BLaER1 treated with 17β-estradiol and CSF1 and Interleukin-3, amounts not matched to agents 10 nM and 100 nM (cell line): Measurements from ENCODE around the gene KCTD19.
A peak's percentile ranks its signal among the peaks of the same experiment; 100 is the strongest.

Experiments used
- H3K27ac ChIP-seq, 11 experiments: shearing (Covaris generic); formaldehyde crosslinking; 2 replicates each; pipeline ENCODE4 v1.8.1; 2022
- H3K27me3 ChIP-seq, 11 experiments: shearing (Covaris generic); formaldehyde crosslinking; 2 replicates each; pipeline ENCODE4 v1.8.1; 2022
- H3K36me3 ChIP-seq, 11 experiments: shearing (Covaris generic); formaldehyde crosslinking; 2 replicates each; pipeline ENCODE4 v1.8.1; 2022
- H3K4me1 ChIP-seq, 10 experiments: shearing (Covaris generic); formaldehyde crosslinking; 2 replicates each; pipeline ENCODE4 v1.8.1; 2022
- H3K4me2 ChIP-seq, 11 experiments: shearing (Covaris generic); formaldehyde crosslinking; 2 replicates each; pipeline ENCODE4 v1.8.1; 2022
- H3K4me3 ChIP-seq, 10 experiments: shearing (Covaris generic); formaldehyde crosslinking; 2 replicates each; pipeline ENCODE4 v1.8.1; 2022
- H3K9ac ChIP-seq, 11 experiments: shearing (Covaris generic); formaldehyde crosslinking; 2 replicates each; pipeline ENCODE4 v1.8.1; 2022
- H3K9me3 ChIP-seq, 11 experiments: shearing (Covaris generic); formaldehyde crosslinking; replicated peaks in 1 of 11; 2 replicates each; pipeline ENCODE4 v1.8.1; 2022
- H4K20me1 ChIP-seq, 11 experiments: shearing (Covaris generic); formaldehyde crosslinking; 2 replicates each; pipeline ENCODE4 v1.8.1; 2022
- Cebpa-rat ChIP-seq, 11 experiments: shearing (Covaris generic); IDR thresholded peaks; 2 replicates each; pipeline ENCODE4 v1.8.1; 2022

Gene KCTD19

GRCh38 chr16:67336116-67336515 lies 9.6 kb upstream of the KCTD19 start:
- Histone ChIP-seq H4K20me1 (no peaks in the 10 kb centered on the region), H3K4me1 (no peaks in the 10 kb centered on the region), H3K27me3 (no peaks in the 10 kb centered on the region), H3K9ac (no peak overlapping the region), H3K36me3 (no peaks in the 10 kb centered on the region), H3K9me3 (peaks cover 15 to 33% (median 28%) of the 10 kb centered on the region in 11 experiments), H3K27ac (no peak overlapping the region), H3K4me3 (no peak overlapping the region), H3K4me2 (no peak overlapping the region)
- TF ChIP-seq Cebpa-rat (IDR thresholded peaks at IDR 0.05), result no peak

GRCh38 chr16:67333315-67333714 lies 6.8 kb upstream of the KCTD19 start:
- Histone ChIP-seq H3K27me3 (no peaks in the 10 kb centered on the region), H3K27ac (no peak overlapping the region), H3K36me3 (no peaks in the 10 kb centered on the region), H3K4me3 (no peak overlapping the region), H3K4me1 (peaks cover 0 to 6% (median under 1%) of the 10 kb centered on the region in 10 experiments; a peak in 5 of 20 replicates), H3K4me2 (no peak overlapping the region), H3K9ac (no peak overlapping the region), H3K9me3 (peaks cover 15 to 33% (median 28%) of the 10 kb centered on the region in 11 experiments), H4K20me1 (no peaks in the 10 kb centered on the region)
- TF ChIP-seq Cebpa-rat (IDR thresholded peaks at IDR 0.05), result no peak

- no peak overlapping the region for H3K9ac ChIP-seq
- no peaks in the 10 kb centered on the region for H3K36me3 ChIP-seq
- no peak overlapping the region for H3K27ac ChIP-seq
- no peaks in the 10 kb centered on the region for H3K27me3 ChIP-seq
- H3K4me3 ChIP-seq, result no peak overlapping the region
- peaks cover 0 to 13% (median 4%) of the 10 kb centered on the region in 10 experiments; a peak in 8 of 20 replicates for H3K4me1 ChIP-seq
- TF ChIP-seq Cebpa-rat (IDR thresholded peaks at IDR 0.05), result no peak
- peaks cover under 1 to 13% (median 10%) of the 10 kb centered on the region in 11 experiments; a peak in 20 of 22 replicates for H3K9me3 ChIP-seq
- no peaks in the 10 kb centered on the region for H4K20me1 ChIP-seq
- H3K4me2 ChIP-seq, result no peak overlapping the region
These were observed 3.4 kb upstream of the KCTD19 start for GRCh38 chr16:67329901-67330300.

- TF ChIP-seq Cebpa-rat (IDR thresholded peaks at IDR 0.05), result no peak
- no peaks in the 10 kb centered on the region for H3K36me3 ChIP-seq
- no peak overlapping the region for H3K4me3 ChIP-seq
- H3K4me1 ChIP-seq, result peaks cover 0 to 13% (median 4%) of the 10 kb centered on the region in 10 experiments; a peak in 8 of 20 replicates
- H3K27me3 ChIP-seq, result no peaks in the 10 kb centered on the region
- H3K9me3 ChIP-seq, result peaks cover 0 to 4% (median 0%) of the 10 kb centered on the region in 11 experiments; a peak in 1 of 22 replicates
- H3K9ac ChIP-seq, result no peak overlapping the region
- H3K27ac ChIP-seq, result no peak overlapping the region
- no peaks in the 10 kb centered on the region for H4K20me1 ChIP-seq
- peak overlapping the region in 5 of 11 experiments; percentile 2 to 68 (median 37); a peak in 7 of 22 replicates for H3K4me2 ChIP-seq
These were observed 1.2 kb upstream of the KCTD19 start for GRCh38 chr16:67327743-67328142.

GRCh38 chr16:67326115-67326471 lies 448 bp downstream of the KCTD19 start:
- no peak overlapping the region for H3K27ac ChIP-seq
- H3K4me1 ChIP-seq, result peaks cover 0 to 13% (median 4%) of the 10 kb centered on the region in 10 experiments; a peak in 8 of 20 replicates
- no peak overlapping the region for H3K4me3 ChIP-seq
- peaks cover 0 to 4% (median 0%) of the 10 kb centered on the region in 11 experiments; a peak in 1 of 22 replicates for H3K9me3 ChIP-seq
- TF ChIP-seq Cebpa-rat (IDR thresholded peaks at IDR 0.05), result no peak
- H3K4me2 ChIP-seq, result no peak overlapping the region
- H4K20me1 ChIP-seq, result no peaks in the 10 kb centered on the region
- no peak overlapping the region for H3K9ac ChIP-seq
- no peaks in the 10 kb centered on the region for H3K36me3 ChIP-seq
- H3K27me3 ChIP-seq, result no peaks in the 10 kb centered on the region

- Histone ChIP-seq H3K36me3 (no peaks in the 10 kb centered on the region), H4K20me1 (no peaks in the 10 kb centered on the region), H3K27me3 (no peaks in the 10 kb centered on the region), H3K9me3 (no peaks in the 10 kb centered on the region), H3K4me2 (no peak overlapping the region), H3K9ac (no peak overlapping the region), H3K4me1 (peaks cover 0 to 3% (median 0%) of the 10 kb centered on the region in 10 experiments; a peak in 1 of 20 replicates), H3K27ac (no peak overlapping the region), H3K4me3 (no peak overlapping the region)
- no peak for TF ChIP-seq Cebpa-rat (IDR thresholded peaks at IDR 0.05)
These were observed 8.7 kb downstream of the KCTD19 start for GRCh38 chr16:67317853-67318252.

GRCh38 chr16:67312719-67313118 lies 13.8 kb downstream of the KCTD19 start:
- Histone ChIP-seq H3K4me3 (no peak overlapping the region), H3K36me3 (no peaks in the 10 kb centered on the region), H3K9ac (no peak overlapping the region), H3K4me2 (peak overlapping the region in 2 of 11 experiments; percentile 12 to 27; a peak in 2 of 22 replicates), H3K4me1 (peaks cover 0 to 39% (median 11%) of the 10 kb centered on the region in 10 experiments; a peak in 12 of 20 replicates), H4K20me1 (no peaks in the 10 kb centered on the region), H3K27ac (no peak overlapping the region), H3K27me3 (no peaks in the 10 kb centered on the region), H3K9me3 (no peaks in the 10 kb centered on the region)
- no peak for TF ChIP-seq Cebpa-rat (IDR thresholded peaks at IDR 0.05)

- Histone ChIP-seq H3K27me3 (no peaks in the 10 kb centered on the region), H3K9me3 (no peaks in the 10 kb centered on the region), H3K36me3 (no peaks in the 10 kb centered on the region), H3K4me1 (peaks cover 0 to 43% (median 11%) of the 10 kb centered on the region in 10 experiments; a peak in 12 of 20 replicates), H4K20me1 (no peaks in the 10 kb centered on the region), H3K4me3 (no peak overlapping the region), H3K27ac (no peak overlapping the region), H3K9ac (no peak overlapping the region), H3K4me2 (peak overlapping the region in 3 of 11 experiments; percentile 12 to 29 (median 16); a peak in 5 of 22 replicates)
- no peak for TF ChIP-seq Cebpa-rat (IDR thresholded peaks at IDR 0.05)
These were observed 14.7 kb downstream of the KCTD19 start for GRCh38 chr16:67311607-67312488.

GRCh38 chr16:67310561-67310960 lies 16.0 kb downstream of the KCTD19 start:
- 0 out of 22 replicates have a peak, but pooled peaks cover 0 to 3% (median 0%) of the 10 kb centered on the region in 11 experiments for H3K9me3 ChIP-seq
- no peak overlapping the region for H3K4me3 ChIP-seq
- peaks cover 0 to 43% (median 11%) of the 10 kb centered on the region in 10 experiments; a peak in 12 of 20 replicates for H3K4me1 ChIP-seq
- no peaks in the 10 kb centered on the region for H3K27me3 ChIP-seq
- no peak overlapping the region for H3K4me2 ChIP-seq
- no peaks in the 10 kb centered on the region for H4K20me1 ChIP-seq
- H3K27ac ChIP-seq, result no peak overlapping the region
- TF ChIP-seq Cebpa-rat (IDR thresholded peaks at IDR 0.05), result no peak
- H3K36me3 ChIP-seq, result no peaks in the 10 kb centered on the region
- no peak overlapping the region for H3K9ac ChIP-seq
